Lung microvascular endothelial cell (primary cell): ENCODE measurements around the gene ATOH8. TPM values are rescaled to one million over a fixed set of nuclear protein-coding genes. Genes with fewer than 3 reads are reported as not detected.

Experiments used
- DNase-seq, 2 donors: peaks; one replicate each; pipeline versions ENCODE4 v3.0.0 to v3.0.0-alpha.2; 2010; ENCODE audit warnings: low read depth in 2 of 2
- total RNA-seq: library from RNA; depleted of rRNA; stranded (reverse); fragments of >200 nt; gene quantifications from 2 replicates; pipeline ENCODE4 v1.2.1, GENCODE V29; 2014

The ATOH8 gene
- total RNA-seq, 1 donor from 2014 or later, result 44.6 TPM

DNA sequence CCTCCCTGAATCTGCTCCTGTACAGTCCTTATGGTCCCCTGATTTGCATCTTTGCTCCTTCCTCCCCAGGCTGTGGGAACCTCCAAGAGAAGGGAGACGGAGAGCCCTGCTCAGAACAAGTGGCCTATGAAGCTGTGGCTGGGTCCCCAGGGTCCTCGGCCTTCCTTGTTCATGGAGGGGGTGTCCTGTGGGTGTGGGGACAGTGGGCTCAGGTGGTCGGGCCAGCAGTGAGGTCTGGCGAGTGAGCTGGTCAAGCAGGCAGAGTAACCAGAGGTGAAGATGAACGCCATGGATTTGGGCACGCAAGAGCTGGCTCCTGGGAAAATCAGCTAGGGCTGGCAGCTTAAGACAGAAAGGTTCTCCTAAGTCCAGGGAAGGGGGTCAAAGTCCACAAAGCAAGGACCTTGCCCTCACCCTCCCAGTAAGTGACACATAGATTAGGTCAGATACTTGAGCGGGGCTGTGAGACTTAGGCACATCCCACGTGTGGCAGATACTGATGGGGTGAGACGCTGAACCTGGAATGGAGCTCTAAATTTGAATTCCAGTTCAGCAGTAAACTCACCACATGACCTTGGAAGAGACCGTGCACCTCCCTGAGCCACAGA is 34.8 kb upstream of the ATOH8 start:
- no peak for DNase-seq

DNA sequence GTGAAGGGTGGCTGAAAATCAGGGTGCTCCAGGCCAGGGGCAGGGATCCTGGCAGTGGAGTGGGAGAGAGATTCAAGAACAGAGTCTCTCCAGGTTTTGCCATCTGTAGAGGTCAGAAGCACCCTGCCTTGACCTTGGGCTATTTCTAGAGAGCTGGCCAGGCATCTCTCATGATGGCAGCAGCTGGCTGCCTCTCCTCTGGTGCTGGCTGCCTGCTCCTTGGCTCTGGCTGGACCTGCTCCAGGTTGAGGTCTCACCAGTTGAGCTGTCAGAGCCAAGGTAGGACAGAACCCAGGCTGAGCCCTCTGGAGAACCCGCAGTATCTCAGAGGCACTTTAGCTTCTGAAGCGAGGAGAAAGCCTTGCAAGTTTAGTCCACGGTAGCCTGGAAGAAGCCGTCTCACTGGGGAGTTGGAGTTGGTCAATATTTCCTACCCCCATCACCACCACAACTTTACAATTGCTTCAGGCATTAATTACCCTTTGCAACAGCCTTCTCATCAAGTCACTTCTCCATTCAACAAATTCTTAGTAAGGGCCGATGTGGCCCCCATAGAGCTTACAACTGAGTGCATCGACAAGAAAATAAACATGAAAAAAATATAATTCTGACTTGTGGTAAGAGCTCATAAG is 34.1 kb upstream of the ATOH8 start:
- DNase-seq, result no peak

DNA sequence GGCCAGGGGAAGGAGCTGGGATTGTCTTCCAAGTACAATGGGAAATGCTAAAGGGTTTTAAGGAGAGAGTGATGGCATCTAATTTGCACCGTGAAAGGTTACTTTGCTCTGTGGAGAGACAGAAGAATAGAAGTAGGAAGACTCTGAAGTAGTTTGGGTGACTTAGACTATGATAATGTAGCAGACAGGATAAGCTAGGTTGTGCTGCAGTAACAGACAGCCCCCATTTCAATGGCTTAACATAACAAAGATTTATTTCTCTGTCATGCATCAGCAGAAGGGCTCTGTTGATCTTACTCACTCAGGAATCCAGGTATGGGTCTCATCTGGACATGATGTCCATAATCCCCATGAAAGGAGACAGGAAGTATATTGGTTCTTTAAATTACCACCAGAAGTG is 33.3 kb upstream of the ATOH8 start:
- no peak for DNase-seq

DNA sequence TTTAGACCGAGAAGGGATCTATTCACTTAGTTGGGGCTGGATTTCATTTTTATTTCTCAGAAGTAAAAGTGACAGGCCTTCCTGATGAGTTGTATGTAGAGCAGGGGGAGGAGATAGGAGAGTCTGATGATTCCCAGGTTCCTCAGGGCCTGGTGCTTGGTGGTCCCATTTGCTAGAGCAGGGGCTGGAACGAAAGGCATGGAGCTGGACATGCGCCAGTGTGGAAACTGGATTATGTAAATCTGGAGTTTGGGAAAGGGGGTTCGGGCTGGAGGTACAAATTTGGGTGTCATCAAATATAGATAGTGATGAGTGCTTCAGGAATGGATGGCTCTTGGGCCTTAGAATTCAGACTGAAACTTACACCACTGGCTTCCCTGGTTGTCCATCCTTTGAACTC is 32.1 kb upstream of the ATOH8 start:
- no peak for DNase-seq

GRCh38 chr2:85722519-85722918 is 31.3 kb upstream of the ATOH8 start:
- DNase-seq, result no peak

- DNase-seq, result no peak
Observed at GRCh38 chr2:85723707-85724360, 30.0 kb upstream of the ATOH8 start.

DNA sequence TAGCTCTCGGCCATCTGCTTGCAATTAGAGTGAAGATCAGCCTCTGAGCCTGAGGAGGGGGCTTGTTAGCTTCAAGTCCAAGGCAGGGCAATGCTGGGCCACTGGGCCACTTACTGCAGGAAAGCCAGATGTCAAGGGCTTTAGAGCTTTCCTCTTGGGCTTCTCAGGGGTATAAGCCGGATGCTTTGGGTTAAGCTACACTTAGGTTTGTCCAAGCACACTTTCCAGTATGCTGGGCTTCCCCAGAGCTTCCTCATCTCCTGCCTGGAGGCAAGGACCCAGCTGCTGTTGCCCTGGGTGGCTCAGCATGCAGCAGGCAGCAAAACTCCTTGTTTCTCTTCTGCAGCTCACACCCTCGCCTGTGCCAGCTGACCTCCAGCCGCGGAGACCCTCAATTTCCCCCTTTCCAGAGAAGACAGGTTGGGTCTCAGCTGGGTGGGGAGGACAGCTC is 29.0 kb upstream of the ATOH8 start:
- DNase-seq, result no peak

DNA sequence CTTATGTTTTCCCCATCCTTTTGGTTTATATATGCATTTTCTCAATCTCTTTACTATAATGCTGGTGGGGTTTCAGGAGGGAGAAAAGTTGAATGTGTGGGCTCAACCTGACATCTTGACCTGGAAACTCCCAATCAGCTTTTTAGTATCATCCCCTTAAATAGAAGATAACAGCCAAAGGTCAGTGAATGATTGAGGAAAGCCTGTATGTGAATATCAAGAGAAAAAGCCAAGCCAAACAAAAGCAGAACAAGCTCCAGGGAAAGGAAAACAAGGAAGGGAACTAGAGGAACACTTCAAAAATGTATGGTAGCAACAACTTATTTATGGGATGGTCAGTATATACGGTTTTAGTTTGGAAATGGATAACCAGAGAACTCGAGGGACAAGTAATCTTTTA is 28.3 kb upstream of the ATOH8 start:
- DNase-seq, result no peak

GRCh38 chr2:85727798-85728197 is 26.0 kb upstream of the ATOH8 start:
- DNase-seq, result no peak

DNA sequence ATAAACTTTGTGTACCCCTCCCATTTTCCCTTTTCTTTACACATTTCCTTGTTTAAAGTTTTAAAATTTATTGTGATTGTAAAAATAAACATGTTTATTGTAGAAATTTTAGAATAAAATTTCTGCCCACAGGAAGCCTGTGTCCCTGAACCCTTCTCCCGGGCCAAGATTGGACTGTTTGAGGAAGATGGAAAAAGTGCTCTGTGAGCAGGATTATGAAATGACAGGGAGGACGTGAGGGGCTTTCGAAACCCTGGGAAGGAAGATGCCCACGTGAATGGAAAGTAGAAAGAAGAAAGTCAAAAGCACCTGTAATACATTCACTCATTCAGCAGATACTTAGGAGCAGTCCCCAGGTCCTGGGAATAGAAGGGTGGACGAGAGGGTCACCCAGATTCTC is 25.4 kb upstream of the ATOH8 start:
- no peak for DNase-seq

GRCh38 chr2:85728883-85729824 is 24.6 kb upstream of the ATOH8 start:
- DNase-seq, result peak; percentile 82 to 84

DNA sequence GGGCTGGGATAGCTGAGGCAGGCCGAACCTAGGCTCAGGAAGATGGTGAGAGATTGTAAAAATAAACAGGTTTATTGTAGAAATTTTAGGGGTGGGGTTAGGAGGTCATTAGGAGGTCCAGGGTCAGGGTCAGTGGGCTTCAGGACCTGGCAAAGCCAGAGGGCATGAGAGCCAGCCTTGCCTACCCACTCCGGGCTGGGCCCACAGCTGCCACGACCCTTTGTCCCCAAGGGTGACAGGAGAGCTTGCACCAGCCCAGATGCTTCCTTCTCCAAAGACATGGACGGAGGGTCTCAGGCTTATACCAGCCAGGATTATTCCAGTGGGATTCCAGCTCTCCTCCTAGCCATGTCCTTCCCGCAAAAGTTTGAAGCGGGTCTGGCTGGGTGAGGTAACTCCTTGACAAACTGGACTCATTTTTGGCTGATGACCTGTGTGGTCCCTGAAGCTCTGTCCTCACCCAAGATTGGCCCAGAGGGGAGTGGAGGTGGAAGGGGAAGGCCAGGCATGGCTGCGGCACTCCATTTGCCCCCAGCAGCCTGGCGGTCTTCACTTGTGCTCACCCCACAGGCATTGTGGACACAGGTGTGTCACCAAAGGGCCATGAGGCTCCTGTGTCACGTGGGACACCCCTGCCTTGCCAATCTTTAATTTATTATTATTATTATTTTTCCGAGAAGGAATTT is 23.8 kb upstream of the ATOH8 start:
- DNase-seq, result no peak

DNA sequence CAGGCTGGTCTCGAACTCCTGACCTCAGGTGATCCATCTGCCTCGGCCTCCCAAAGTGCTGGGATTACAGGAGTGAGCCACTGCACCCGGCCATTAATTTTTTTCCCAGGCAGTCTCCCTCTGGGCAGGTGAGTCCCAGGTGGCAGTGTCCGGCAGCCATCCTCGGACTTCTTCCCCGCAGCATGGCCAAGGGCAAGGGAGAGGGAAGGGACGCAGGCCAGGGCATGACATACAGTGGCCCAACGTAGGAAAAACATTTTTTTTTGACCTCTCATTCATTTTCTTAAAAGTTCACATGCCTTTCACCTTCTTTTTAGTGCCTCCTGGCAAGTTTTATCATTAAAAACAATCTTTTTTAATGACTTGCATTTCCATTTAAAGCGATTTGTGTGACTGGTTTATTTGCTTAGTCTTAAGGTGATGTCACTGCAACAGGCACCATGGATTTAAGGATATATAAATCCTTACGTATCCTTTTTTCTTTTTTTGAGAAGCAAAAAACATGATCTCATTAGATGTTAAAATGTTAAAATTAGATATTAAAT is 23.0 kb upstream of the ATOH8 start:
- no peak for DNase-seq

DNA sequence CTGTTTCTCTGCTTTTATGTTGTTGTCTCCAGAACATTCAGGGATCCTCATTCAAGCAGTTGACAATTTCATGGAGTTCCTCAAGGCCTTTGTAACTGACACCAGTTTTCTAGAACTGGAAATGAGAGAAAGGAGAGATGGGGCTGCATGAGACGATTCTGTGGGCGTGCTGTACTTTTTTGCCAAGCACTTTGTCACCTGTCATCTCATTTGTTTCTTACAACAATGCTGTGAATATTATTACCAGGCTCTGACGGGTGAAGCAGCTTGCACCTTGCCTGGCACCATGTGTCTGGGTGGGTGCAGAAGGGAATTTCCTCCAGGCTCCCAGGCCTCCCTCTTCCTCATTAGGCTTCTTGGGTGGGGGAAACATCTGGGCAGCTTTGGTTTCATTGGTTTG is 22.2 kb upstream of the ATOH8 start:
- DNase-seq, result no peak

GRCh38 chr2:85732467-85733120 is 21.2 kb upstream of the ATOH8 start:
- DNase-seq, result no peak

- no peak for DNase-seq
Observed at GRCh38 chr2:85733121-85733960, 20.4 kb upstream of the ATOH8 start.

- DNase-seq, result no peak
Observed at GRCh38 chr2:85734015-85734414, 19.8 kb upstream of the ATOH8 start.

DNA sequence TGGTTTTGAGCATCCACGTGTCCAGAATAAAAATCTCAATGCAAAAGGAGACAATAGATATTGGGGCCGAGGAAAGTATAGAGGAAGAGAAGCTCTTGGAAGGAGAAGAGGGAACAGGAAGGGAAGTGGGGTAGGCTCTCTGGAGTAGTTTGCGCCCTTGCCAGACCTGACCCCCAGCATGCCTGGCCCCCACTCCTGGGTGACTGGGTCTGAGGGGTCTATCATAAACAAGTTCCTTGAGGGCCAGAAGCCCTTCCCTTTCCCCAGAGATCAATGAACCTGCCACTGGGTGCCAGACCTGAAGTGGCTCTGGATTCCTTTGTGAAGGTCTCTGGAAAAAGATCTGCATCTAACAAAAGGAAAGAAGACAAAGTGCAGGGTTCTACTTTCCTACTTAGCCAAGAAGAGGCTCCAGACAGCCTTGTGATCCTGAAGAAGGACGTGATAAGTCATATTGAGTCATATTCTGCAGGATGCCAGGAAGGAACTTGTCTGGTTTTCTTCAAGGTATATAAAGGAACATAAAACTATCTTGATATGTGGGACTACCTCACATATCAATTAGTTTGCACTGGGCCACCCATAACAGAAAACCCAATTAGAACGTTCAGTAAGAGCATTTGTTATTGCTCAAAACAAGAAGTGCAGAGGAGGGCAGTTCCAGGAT is 18.7 kb upstream of the ATOH8 start:
- peak in 1 of 2 donors; percentile 92 for DNase-seq

DNA sequence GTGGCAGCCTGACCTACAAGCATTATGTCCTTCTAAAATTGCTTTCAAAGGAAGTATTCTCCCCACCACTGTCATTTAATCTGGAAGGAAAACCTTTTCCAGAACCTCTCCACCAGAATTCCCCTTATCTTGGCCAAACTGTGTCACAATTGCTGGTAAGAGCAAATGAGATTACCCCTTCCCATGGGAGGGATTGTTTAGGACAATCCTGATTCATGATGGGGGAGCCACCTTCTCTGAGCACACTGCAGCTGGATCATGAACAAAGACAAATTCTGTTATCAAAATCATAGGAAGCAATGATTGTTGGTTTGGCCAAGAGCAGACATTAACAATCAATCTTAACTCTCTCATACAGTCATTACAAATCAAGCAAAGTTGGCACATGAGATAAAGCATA is 18.1 kb upstream of the ATOH8 start:
- DNase-seq, result peak in 1 of 2 donors; percentile 54
